Raji (cell line): ENCODE results near the gene PODXL2.

Experiments
- POLR2A ChIP-seq: IDR thresholded peaks from 2 replicates; pipeline ENCODE4 v1.6.1; 2011; ENCODE audit warnings: low read depth, low read length, control low read depth; ENCODE audit not compliant: insufficient read depth

The PODXL2 gene

GRCh38 chr3:127616836-127617605 lies 12.0 kb upstream of the PODXL2 start:
- TF ChIP-seq POLR2A, result no peak

- no peak for TF ChIP-seq POLR2A
Measured at GRCh38 chr3:127618891-127619290, 10.1 kb upstream of the PODXL2 start.

GRCh38 chr3:127620637-127621375 lies 8.2 kb upstream of the PODXL2 start:
- TF ChIP-seq POLR2A, result no peak

GRCh38 chr3:127622031-127622430 lies 7.0 kb upstream of the PODXL2 start:
- no peak for TF ChIP-seq POLR2A

GRCh38 chr3:127622772-127623576 lies 6.0 kb upstream of the PODXL2 start:
- TF ChIP-seq POLR2A, result no peak

- no peak for TF ChIP-seq POLR2A
Measured at GRCh38 chr3:127624063-127624462, 4.9 kb upstream of the PODXL2 start.

- no peak for TF ChIP-seq POLR2A
Measured at GRCh38 chr3:127625821-127626220, 3.2 kb upstream of the PODXL2 start.

DNA sequence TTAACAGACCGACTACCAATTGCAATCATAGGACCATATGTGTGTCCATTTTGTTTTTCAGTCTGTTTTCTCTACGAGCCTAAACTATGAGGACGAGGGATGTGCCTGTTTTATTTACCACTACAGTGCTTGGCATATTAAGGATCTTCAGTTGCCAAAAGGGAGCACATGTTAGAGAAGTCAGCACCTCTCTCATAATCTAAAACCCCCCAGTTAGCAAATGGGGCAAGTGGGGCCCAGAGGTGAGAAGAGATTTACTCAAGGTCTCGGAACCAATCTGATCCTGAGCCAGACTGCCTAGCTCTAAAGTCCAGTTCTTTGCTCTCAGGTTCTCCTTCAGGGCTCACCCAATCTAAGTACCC lies 578 bp upstream of the PODXL2 start:
- TF ChIP-seq POLR2A, result no peak

GRCh38 chr3:127629467-127630403 lies 750 bp downstream of the PODXL2 start:
- 0 out of 2 replicates have a peak, but pooled peaks have one; percentile 25 for TF ChIP-seq POLR2A

- TF ChIP-seq POLR2A, result no peak
Measured at GRCh38 chr3:127630811-127631714, 2.1 kb downstream of the PODXL2 start.

- TF ChIP-seq POLR2A, result no peak
Measured at GRCh38 chr3:127632035-127632820, 3.2 kb downstream of the PODXL2 start.

GRCh38 chr3:127634653-127635052 lies 5.7 kb downstream of the PODXL2 start:
- no peak for TF ChIP-seq POLR2A

GRCh38 chr3:127637546-127637945 lies 8.6 kb downstream of the PODXL2 start:
- no peak for TF ChIP-seq POLR2A
